ENCODE measurements around the gene NINL.
"Not testable (repeated sequence)": the region's sequence is repeated elsewhere in the genome, so short reads cannot be mapped to it uniquely, and the experiment has no call there.

Gene NINL

GRCh38 chr20:25481235-25481917, 104.0 kb downstream of the NINL start:
- no peak for DNase-seq

- no peak for DNase-seq
Measured at GRCh38 chr20:25480797-25481196, 104.5 kb downstream of the NINL start.

GRCh38 chr20:25480156-25480555, 105.2 kb downstream of the NINL start:
- no peak for DNase-seq

- DNase-seq, result no peak
Measured at GRCh38 chr20:25479638-25480037, 105.7 kb downstream of the NINL start.

- DNase-seq, result no peak
Measured at GRCh38 chr20:25478889-25479568, 106.3 kb downstream of the NINL start.

GRCh38 chr20:25477014-25477882, 108.1 kb downstream of the NINL start:
- no peak for DNase-seq

- DNase-seq, result no peak
Measured at GRCh38 chr20:25476106-25477013, 109.0 kb downstream of the NINL start.

GRCh38 chr20:25473297-25473696, 112.0 kb downstream of the NINL start:
- DNase-seq, result not testable (repeated sequence)

GRCh38 chr20:25471020-25471419, 114.3 kb downstream of the NINL start:
- DNase-seq, result no peak

- DNase-seq, result no peak
Measured at GRCh38 chr20:25470045-25470444, 115.3 kb downstream of the NINL start.

- DNase-seq, result no peak
Measured at GRCh38 chr20:25469558-25469957, 115.8 kb downstream of the NINL start.

GRCh38 chr20:25468126-25469075, 116.9 kb downstream of the NINL start:
- DNase-seq, result no peak

GRCh38 chr20:25467441-25467840, 117.9 kb downstream of the NINL start:
- DNase-seq, result no peak

- no peak for DNase-seq
Measured at GRCh38 chr20:25466846-25467245, 118.5 kb downstream of the NINL start.

GRCh38 chr20:25465243-25466135, 119.8 kb downstream of the NINL start:
- no peak for DNase-seq

- DNase-seq, result no peak
Measured at GRCh38 chr20:25464501-25465242, 120.7 kb downstream of the NINL start.

- no peak for DNase-seq
Measured at GRCh38 chr20:25461786-25462545, 123.4 kb downstream of the NINL start.

GRCh38 chr20:25461281-25461650, 124.1 kb downstream of the NINL start:
- no peak for DNase-seq

Measured in activated gamma-delta T cell treated with Interleukin-2 at 50 U/mL for 16 hours (primary cell).